ENCODE results near the gene CHRM2.

The CHRM2 gene

GRCh38 chr7:136956671-136957070 is 88.2 kb downstream of the CHRM2 start:
- Mint-ChIP-seq H3K9me3 (peaks cover 39% of the 10 kb centered on the region), H3K27ac (no peak overlapping the region), H3K36me3 (ENCODE audit: low read depth) (no peaks in the 10 kb centered on the region), H3K27me3 (no peaks in the 10 kb centered on the region), H3K4me1 (ENCODE audit: low read depth) (no peaks in the 10 kb centered on the region), H3K4me3 (no peak overlapping the region)
- intact Hi-C loops (cut with micrococcal nuclease) = no loop called here

DNA sequence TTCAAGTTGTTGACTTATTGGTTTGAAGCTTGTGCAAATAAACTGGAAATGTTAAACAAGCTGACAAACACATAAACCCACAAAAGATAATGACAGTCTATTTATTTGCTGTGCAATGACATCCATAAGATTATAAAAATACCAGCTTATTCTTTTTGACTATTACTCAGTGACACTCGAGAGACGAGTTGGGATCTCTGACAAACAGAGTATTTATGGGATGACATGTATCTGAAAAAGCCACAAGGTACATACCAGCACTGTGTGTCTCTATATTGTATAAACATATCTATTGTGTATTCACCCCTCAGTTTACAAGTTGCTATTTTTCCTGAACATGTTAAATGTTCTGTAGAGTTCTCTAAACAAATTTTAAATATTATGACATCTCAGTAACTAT is 88.9 kb downstream of the CHRM2 start:
- H3K9me3 Mint-ChIP-seq = peaks cover 37% of the 10 kb centered on the region
- intact Hi-C loops (cut with micrococcal nuclease) = no loop called here
- no peak overlapping the region for H3K27ac Mint-ChIP-seq
- no peaks in the 10 kb centered on the region for H3K36me3 Mint-ChIP-seq (ENCODE audit: low read depth)
- H3K4me3 Mint-ChIP-seq = no peak overlapping the region
- no peaks in the 10 kb centered on the region for H3K4me1 Mint-ChIP-seq (ENCODE audit: low read depth)
- H3K27me3 Mint-ChIP-seq = no peaks in the 10 kb centered on the region

DNA sequence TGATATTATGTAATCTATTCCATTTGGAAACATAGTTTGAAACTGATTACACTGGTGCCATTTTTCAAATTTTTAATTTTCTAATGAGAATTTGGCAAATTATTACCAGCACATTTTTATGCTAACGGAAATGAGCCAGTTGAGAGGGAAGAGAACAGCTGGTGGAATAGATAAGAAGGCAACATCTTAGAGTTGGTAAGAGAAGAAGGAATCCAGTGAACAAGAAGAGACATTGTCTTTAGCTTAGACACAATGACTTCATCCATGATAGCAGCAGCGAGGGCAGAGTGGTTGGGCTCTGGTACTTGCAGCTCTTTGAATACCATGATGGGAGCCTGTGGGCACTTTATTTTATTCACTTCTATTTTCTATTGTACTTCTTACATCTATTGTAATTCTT is 89.6 kb downstream of the CHRM2 start:
- Mint-ChIP-seq H3K4me1 (ENCODE audit: low read depth) (no peaks in the 10 kb centered on the region), H3K4me3 (no peak overlapping the region), H3K36me3 (ENCODE audit: low read depth) (no peaks in the 10 kb centered on the region), H3K27me3 (no peaks in the 10 kb centered on the region), H3K9me3 (peaks cover 30% of the 10 kb centered on the region), H3K27ac (no peak overlapping the region)
- intact Hi-C loops (cut with micrococcal nuclease) = no loop called here

- Mint-ChIP-seq H3K9me3 (peaks cover 18% of the 10 kb centered on the region), H3K27ac (no peak overlapping the region), H3K4me3 (no peak overlapping the region), H3K4me1 (ENCODE audit: low read depth) (no peaks in the 10 kb centered on the region), H3K27me3 (no peaks in the 10 kb centered on the region), H3K36me3 (ENCODE audit: low read depth) (no peaks in the 10 kb centered on the region)
- intact Hi-C loops (cut with micrococcal nuclease) = no loop called here
Measured at GRCh38 chr7:136964347-136964746, 95.9 kb downstream of the CHRM2 start.

DNA sequence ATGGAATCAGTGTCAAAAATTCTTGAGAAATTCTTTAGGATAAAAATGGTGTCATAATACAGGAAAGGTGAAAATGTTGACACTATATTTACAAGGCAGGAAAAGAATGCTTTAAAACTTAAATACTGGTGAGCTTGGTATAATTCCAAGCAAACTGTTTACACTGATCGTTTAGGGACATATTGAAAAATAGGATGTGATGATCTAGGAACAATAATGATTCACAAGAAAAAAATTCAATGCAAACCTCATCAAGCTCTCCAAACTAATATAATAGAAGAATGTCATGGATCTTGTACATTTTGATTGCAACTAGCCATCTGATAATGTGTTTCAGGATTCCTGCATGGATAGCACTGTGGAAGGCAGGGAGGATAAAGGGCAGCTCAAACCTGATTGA is 98.4 kb downstream of the CHRM2 start:
- Mint-ChIP-seq H3K27me3 (no peaks in the 10 kb centered on the region), H3K4me1 (ENCODE audit: low read depth) (no peaks in the 10 kb centered on the region), H3K9me3 (peaks cover 20% of the 10 kb centered on the region), H3K4me3 (no peak overlapping the region), H3K36me3 (ENCODE audit: low read depth) (no peaks in the 10 kb centered on the region), H3K27ac (no peak overlapping the region)
- intact Hi-C loops (cut with micrococcal nuclease) = no loop called here

GRCh38 chr7:136969761-136970160 is 101.3 kb downstream of the CHRM2 start:
- Mint-ChIP-seq H3K9me3 (peaks cover 27% of the 10 kb centered on the region), H3K27ac (no peak overlapping the region), H3K4me3 (no peak overlapping the region), H3K4me1 (ENCODE audit: low read depth) (no peaks in the 10 kb centered on the region), H3K36me3 (ENCODE audit: low read depth) (no peaks in the 10 kb centered on the region), H3K27me3 (no peaks in the 10 kb centered on the region)
- intact Hi-C loops (cut with micrococcal nuclease) = no loop called here

DNA sequence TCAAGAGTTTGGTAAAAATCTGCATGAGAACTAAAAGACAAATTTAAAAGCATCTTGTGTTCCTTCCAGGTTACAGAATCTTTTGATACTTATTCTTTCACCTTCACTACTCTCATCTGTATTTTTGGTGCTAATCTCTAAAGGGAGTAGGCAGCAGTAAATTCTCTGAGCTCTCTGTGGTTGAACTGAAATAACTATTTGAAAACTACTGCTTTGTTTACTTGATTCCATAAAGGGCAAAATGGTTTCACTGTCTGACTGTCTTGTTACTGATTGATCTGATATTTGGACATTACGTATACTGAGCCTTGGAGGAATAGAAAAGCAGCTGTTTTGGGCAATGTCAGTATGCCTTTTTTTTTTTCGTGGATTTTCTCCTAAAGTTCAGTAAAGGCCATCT is 103.3 kb downstream of the CHRM2 start:
- H3K27me3 Mint-ChIP-seq = no peaks in the 10 kb centered on the region
- H3K36me3 Mint-ChIP-seq (ENCODE audit: low read depth) = no peaks in the 10 kb centered on the region
- intact Hi-C loops (cut with micrococcal nuclease) = no loop called here
- H3K4me1 Mint-ChIP-seq (ENCODE audit: low read depth) = no peaks in the 10 kb centered on the region
- H3K27ac Mint-ChIP-seq = no peak overlapping the region
- H3K4me3 Mint-ChIP-seq = no peak overlapping the region
- peaks cover 27% of the 10 kb centered on the region for H3K9me3 Mint-ChIP-seq

DNA sequence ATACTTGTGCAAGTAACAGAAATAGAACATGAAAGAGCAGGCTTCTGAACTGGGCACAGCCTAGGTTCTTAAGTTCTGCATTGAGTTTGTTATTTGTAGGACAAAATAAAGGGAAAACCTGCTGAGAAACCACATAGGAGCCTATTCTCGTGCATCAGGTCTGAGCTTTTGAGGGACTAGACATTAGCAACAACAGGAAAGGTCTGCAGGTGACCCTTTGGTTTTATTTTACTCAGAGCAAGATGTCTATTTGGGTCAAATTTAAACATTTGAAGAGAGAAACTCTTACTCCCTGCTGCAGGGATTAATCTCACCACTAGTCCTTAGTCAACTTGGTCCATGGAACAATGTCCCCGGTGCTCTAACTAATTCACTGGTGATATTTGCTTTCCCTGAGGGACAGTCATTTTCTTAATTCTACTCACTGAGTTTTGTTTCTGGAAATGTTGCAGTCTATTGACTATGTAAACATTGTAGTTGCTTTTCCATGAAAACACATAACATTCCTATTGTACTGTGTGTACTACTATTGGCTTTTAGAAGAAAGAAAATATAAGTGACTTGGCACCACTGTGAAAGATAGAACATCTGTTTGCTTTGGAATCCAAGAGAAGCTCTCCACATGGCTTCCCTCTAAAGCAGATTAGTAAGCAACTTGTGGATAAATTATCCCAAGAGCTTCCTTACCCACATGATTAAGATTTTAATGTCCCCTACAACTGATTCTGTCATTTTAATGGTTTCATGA is 108.2 kb downstream of the CHRM2 start:
- intact Hi-C loops (cut with micrococcal nuclease) = no loop called here
- Mint-ChIP-seq H3K27me3 (no peaks in the 10 kb centered on the region), H3K4me3 (no peak overlapping the region)

GRCh38 chr7:136993377-136993776 is 124.9 kb downstream of the CHRM2 start:
- intact Hi-C loops (cut with micrococcal nuclease) = no loop called here
- H3K27ac Mint-ChIP-seq = no peak overlapping the region
- no peaks in the 10 kb centered on the region for H3K27me3 Mint-ChIP-seq
- no peaks in the 10 kb centered on the region for H3K36me3 Mint-ChIP-seq (ENCODE audit: low read depth)
- H3K9me3 Mint-ChIP-seq = peaks cover 39% of the 10 kb centered on the region
- no peak overlapping the region for H3K4me3 Mint-ChIP-seq
- no peaks in the 10 kb centered on the region for H3K4me1 Mint-ChIP-seq (ENCODE audit: low read depth)

More for the DNA sequence above, 108.2 kb downstream of the CHRM2 start:
- Mint-ChIP-seq H3K9me3 (peaks cover 11% of the 10 kb centered on the region), H3K27ac (no peak overlapping the region), H3K36me3 (ENCODE audit: low read depth) (no peaks in the 10 kb centered on the region), H3K4me1 (ENCODE audit: low read depth) (no peaks in the 10 kb centered on the region)

DNA sequence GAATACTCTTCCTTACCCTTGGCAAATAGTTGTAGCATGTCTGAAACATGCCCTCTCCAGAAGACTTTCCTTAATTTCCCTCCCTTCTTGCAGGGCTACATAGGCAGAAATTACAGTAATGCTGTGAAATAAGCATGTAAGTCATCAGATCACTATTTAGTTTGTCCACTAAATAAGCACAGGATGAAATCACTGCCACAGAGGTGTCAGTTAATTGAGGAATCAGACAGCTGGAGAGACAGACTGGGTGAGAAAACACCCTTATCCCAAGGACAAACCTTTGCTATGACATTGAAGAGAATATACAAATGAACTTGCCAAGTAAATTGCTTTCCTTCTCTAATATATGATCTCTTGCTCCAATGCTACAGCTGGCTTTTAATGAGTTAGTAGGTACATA is 129.3 kb downstream of the CHRM2 start:
- intact Hi-C loops (cut with micrococcal nuclease) = no loop called here
- Mint-ChIP-seq H3K36me3 (ENCODE audit: low read depth) (no peaks in the 10 kb centered on the region), H3K9me3 (peaks cover 14% of the 10 kb centered on the region), H3K27me3 (no peaks in the 10 kb centered on the region), H3K27ac (no peak overlapping the region), H3K4me3 (no peak overlapping the region), H3K4me1 (ENCODE audit: low read depth) (no peaks in the 10 kb centered on the region)

GRCh38 chr7:136998495-136998894 is 130.0 kb downstream of the CHRM2 start:
- intact Hi-C loops (cut with micrococcal nuclease) = no loop called here
- no peaks in the 10 kb centered on the region for H3K27me3 Mint-ChIP-seq
- H3K4me1 Mint-ChIP-seq (ENCODE audit: low read depth) = no peaks in the 10 kb centered on the region
- H3K4me3 Mint-ChIP-seq = no peak overlapping the region
- H3K9me3 Mint-ChIP-seq = peaks cover 8% of the 10 kb centered on the region
- no peaks in the 10 kb centered on the region for H3K36me3 Mint-ChIP-seq (ENCODE audit: low read depth)
- no peak overlapping the region for H3K27ac Mint-ChIP-seq

DNA sequence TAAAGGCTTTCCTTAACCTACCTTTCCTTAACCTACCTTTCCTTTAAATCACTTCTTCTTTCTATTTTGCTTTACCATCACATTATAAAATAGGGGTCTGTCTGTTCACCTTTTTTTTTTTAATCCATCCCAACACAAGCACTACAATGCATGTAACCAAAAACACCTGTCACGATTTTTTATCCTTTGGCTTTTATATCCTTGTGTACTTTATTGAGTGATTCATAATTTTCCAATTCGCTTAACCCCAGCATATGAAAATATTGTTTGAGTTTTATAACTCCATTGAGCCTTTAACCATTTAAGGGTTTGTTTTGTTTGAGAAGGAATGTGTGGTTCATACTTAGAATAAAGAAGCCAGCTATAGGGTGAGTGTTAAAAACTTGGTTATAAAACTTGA is 132.2 kb downstream of the CHRM2 start:
- Mint-ChIP-seq H3K9me3 (peaks cover 8% of the 10 kb centered on the region), H3K4me1 (ENCODE audit: low read depth) (no peaks in the 10 kb centered on the region), H3K36me3 (ENCODE audit: low read depth) (no peaks in the 10 kb centered on the region), H3K27me3 (no peaks in the 10 kb centered on the region), H3K27ac (no peak overlapping the region), H3K4me3 (no peak overlapping the region)
- intact Hi-C loops (cut with micrococcal nuclease) = no loop called here

DNA sequence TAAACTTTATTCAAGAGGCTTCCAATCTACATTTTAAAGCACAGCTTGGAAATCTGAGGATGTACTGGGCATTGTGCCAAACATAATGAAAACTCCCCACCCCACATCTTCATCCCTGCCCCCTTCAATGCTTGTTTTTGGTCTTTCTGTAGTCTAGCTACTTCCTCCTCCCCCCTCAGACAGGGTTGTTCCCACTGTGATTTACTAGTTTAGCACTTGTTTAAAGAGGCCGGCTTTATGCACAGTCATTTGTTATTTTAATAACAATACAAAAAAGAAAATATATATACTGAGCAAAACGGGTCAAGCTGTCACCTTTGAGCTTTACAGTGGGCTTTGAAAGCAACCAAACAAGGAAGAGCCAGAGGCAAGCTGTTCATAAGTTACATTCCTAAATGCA is 132.6 kb downstream of the CHRM2 start:
- Mint-ChIP-seq H3K4me1 (ENCODE audit: low read depth) (no peaks in the 10 kb centered on the region), H3K27me3 (no peaks in the 10 kb centered on the region), H3K27ac (no peak overlapping the region), H3K4me3 (no peak overlapping the region), H3K9me3 (peaks cover 12% of the 10 kb centered on the region), H3K36me3 (ENCODE audit: low read depth) (no peaks in the 10 kb centered on the region)
- intact Hi-C loops (cut with micrococcal nuclease) = no loop called here

- Mint-ChIP-seq H3K9me3 (peaks cover 14% of the 10 kb centered on the region), H3K27me3 (no peaks in the 10 kb centered on the region), H3K27ac (no peak overlapping the region), H3K4me1 (ENCODE audit: low read depth) (no peaks in the 10 kb centered on the region), H3K36me3 (ENCODE audit: low read depth) (no peaks in the 10 kb centered on the region), H3K4me3 (no peak overlapping the region)
- intact Hi-C loops (cut with micrococcal nuclease) = no loop called here
Measured at GRCh38 chr7:137001478-137001877, 133.0 kb downstream of the CHRM2 start.

DNA sequence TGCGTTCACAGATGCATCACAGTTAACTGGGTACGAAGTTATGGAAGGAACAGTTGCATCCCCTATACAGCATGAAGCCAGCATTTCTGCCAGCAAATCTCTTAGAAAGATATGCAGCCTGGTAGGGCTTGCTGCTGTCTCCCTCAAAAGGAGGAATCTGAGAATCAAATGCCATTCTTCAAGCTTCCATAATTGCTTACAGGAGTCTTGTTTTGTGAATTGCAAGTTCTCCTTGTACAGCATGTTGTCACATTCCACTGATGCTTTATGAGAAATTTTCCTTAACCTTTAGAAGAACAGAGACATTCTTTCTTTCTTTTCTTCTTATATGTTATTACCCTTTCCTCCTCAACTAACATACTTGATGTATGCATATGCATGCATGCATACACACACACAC is 134.6 kb downstream of the CHRM2 start:
- Mint-ChIP-seq H3K27ac (no peak overlapping the region), H3K4me1 (ENCODE audit: low read depth) (no peaks in the 10 kb centered on the region), H3K36me3 (ENCODE audit: low read depth) (no peaks in the 10 kb centered on the region), H3K27me3 (no peaks in the 10 kb centered on the region), H3K4me3 (no peak overlapping the region), H3K9me3 (peaks cover 21% of the 10 kb centered on the region)
- intact Hi-C loops (cut with micrococcal nuclease) = no loop called here
